Stimulated activated CD8-positive, alpha-beta memory T cell treated with anti-CD3 and anti-CD28 coated beads, Interleukin-7, amount 100 ng/mL, for 48 hours (primary cell): ENCODE measurements around the gene LRSAM1.

Experiments used
- DNase-seq, 2 donors: peaks; one replicate each; pipeline ENCODE4 v3.0.0-alpha.2; 2020; ENCODE audit warnings: low read depth in 1 of 2; ENCODE audit errors: extremely low read depth in 1 of 2

The LRSAM1 gene

GRCh38 chr9:127546125-127546832 lies 95.0 kb downstream of the LRSAM1 start:
- DNase-seq: no peak

- DNase-seq: no peak
Measured at GRCh38 chr9:127548352-127548881, 97.1 kb downstream of the LRSAM1 start.

GRCh38 chr9:127549218-127549617 lies 97.9 kb downstream of the LRSAM1 start:
- DNase-seq: no peak

GRCh38 chr9:127549751-127550150 lies 98.4 kb downstream of the LRSAM1 start:
- no peak for DNase-seq

- DNase-seq: no peak
Measured at GRCh38 chr9:127550282-127550681, 99.0 kb downstream of the LRSAM1 start.

DNA sequence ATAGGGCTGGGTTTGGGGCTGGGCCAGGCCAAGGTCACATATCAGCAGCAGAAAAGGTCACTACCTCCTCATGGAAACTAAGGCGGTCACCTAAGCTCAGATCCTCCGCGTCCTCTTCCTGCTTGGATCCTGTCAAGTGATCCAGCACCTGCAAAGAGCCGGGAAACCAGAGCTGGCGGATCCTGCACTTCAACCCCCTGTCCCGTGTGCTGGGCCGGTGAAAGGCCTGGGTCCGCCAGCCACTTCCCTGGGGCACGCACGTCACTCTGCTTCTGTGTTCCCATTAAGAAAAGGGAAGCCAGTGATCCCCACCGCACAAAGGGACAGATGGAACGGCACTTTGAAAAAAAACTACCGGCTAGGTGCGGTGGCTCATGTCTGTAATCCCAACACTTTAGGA lies 99.4 kb downstream of the LRSAM1 start:
- no peak for DNase-seq
